Thyroid gland (tissue), 4 donors: ENCODE measurements around the gene CCL8. TPM values are rescaled to one million over a fixed set of nuclear protein-coding genes. Genes with fewer than 3 reads are reported as not detected.

ENCODE experiments used
- DNase-seq, 2 donors: peaks; one replicate each; pipeline ENCODE4 v3.0.0-alpha.2; 2019
- H3K27ac ChIP-seq, 3 donors: fragments of 200-600 bp; sonication (generic); 1 replicate in 2 of 3; 2 replicates in 1 of 3; pipeline ENCODE4 v1.5.1; 2016 to 2019; ENCODE audit warnings: mild to moderate bottlenecking in 1 of 3, moderate library complexity in 1 of 3
- H3K27me3 ChIP-seq: fragments of 200-600 bp; sonication (generic); one replicate; pipeline ENCODE4 v1.5.1; 2019
- H3K36me3 ChIP-seq, 2 donors: fragments of 200-600 bp; sonication (generic); one replicate each; pipeline ENCODE4 v1.5.1; 2016 to 2019
- H3K4me1 ChIP-seq, 2 donors: fragments of 200-600 bp; sonication (generic); one replicate each; pipeline ENCODE4 v1.5.1; 2017 to 2019
- H3K4me3 ChIP-seq, 3 donors: fragments of 200-600 bp; sonication (generic); replicated peaks in 1 of 3; 1 replicate in 2 of 3; 2 replicates in 1 of 3; pipeline ENCODE4 v1.5.1; 2016; ENCODE audit warnings: mild to moderate bottlenecking in 1 of 3
- H3K9me3 ChIP-seq: fragments of 200-600 bp; sonication (generic); one replicate; pipeline ENCODE4 v1.5.1; 2017
- CTCF ChIP-seq, 6 experiments: fragments of 200-600 bp in 3 of 6; fragments of 450-650 bp in 3 of 6; sonication (generic) in 3 of 6; IDR thresholded peaks; one replicate each; pipeline ENCODE4 v1.5.1; 2016 to 2019; ENCODE audit warnings: antibody characterized with exemption in 6 of 6, mild to moderate bottlenecking in 2 of 6, inconsistent platforms in 1 of 6, moderate library complexity in 1 of 6
- POLR2A ChIP-seq, 2 donors: fragments of 450-650 bp; IDR thresholded peaks; one replicate each; pipeline ENCODE4 v1.6.1; 2017; ENCODE audit warnings: antibody characterized with exemption in 2 of 2, mild to moderate bottlenecking in 2 of 2, moderate library complexity in 1 of 2
- WGBS, 2 donors: methylation state at CpG; one replicate each; pipeline ENCODE4 v1.1.5; 2017; 5-methylcytosine and 5-hydroxymethylcytosine counted together
- intact Hi-C: fragments of 100-400 bp; cut with DNase I; formaldehyde crosslinking; loops from one replicate; pipeline ENCODE4 v1.15.1; 2023
- total RNA-seq, 4 donors: library from RNA; depleted of rRNA; stranded (reverse); fragments of >200 nt; gene quantifications; one replicate each; pipeline ENCODE4 v1.2.3, GENCODE V29; 2016

The CCL8 gene
- total RNA-seq, 4 donors from 2014 or later, result not detected

GRCh38 chr17:34367486-34368195 lies 48.4 kb downstream of the CCL8 start:
- Histone ChIP-seq H3K27ac (no peak overlapping the region), H3K27me3 (no peaks in the 10 kb centered on the region), H3K9me3 (no peaks in the 10 kb centered on the region), H3K4me1 (no peaks in the 10 kb centered on the region), H3K4me3 (no peak overlapping the region), H3K36me3 (no peaks in the 10 kb centered on the region)
- TF ChIP-seq POLR2A (IDR thresholded peaks at IDR 0.05) (no peak), CTCF (IDR thresholded peaks at IDR 0.05) (no peak)
- intact Hi-C loops, result no loop called here
- DNase-seq, result no peak
- WGBS, 2 donors, result 79 to 82% methylated on average over 9 of the region's 9 CpGs

- TF ChIP-seq POLR2A (IDR thresholded peaks at IDR 0.05), result no peak
- Histone ChIP-seq H3K9me3 (no peaks in the 10 kb centered on the region), H3K27ac (no peak overlapping the region), H3K4me3 (no peak overlapping the region), H3K27me3 (no peaks in the 10 kb centered on the region), H3K36me3 (no peaks in the 10 kb centered on the region), H3K4me1 (no peaks in the 10 kb centered on the region)
- 72 to 78% methylated on average over 9 of the region's 9 CpGs for WGBS, 2 donors
- no peak for DNase-seq
- intact Hi-C loops, result no loop called here
These were observed 49.1 kb downstream of the CCL8 start for GRCh38 chr17:34368196-34368945.

- WGBS, 2 donors, result 54 to 61% methylated on average over 4 of the region's 4 CpGs
- no peaks in the 10 kb centered on the region for H3K36me3 ChIP-seq
- H3K4me1 ChIP-seq, result no peaks in the 10 kb centered on the region
- intact Hi-C loops, result no loop called here
- no peak for DNase-seq
- H3K27me3 ChIP-seq, result no peaks in the 10 kb centered on the region
- H3K27ac ChIP-seq, result no peak overlapping the region
- TF ChIP-seq CTCF (IDR thresholded peaks at IDR 0.05) (no peak), POLR2A (IDR thresholded peaks at IDR 0.05) (no peak)
- H3K4me3 ChIP-seq, result no peak overlapping the region
- no peaks in the 10 kb centered on the region for H3K9me3 ChIP-seq
These were observed 49.8 kb downstream of the CCL8 start for GRCh38 chr17:34368946-34369500.

GRCh38 chr17:34369571-34369970 lies 50.3 kb downstream of the CCL8 start:
- H3K36me3 ChIP-seq, result no peaks in the 10 kb centered on the region
- no peak overlapping the region for H3K27ac ChIP-seq
- intact Hi-C loops, result no loop called here
- no peak for DNase-seq
- no peaks in the 10 kb centered on the region for H3K4me1 ChIP-seq
- no peak for TF ChIP-seq CTCF (IDR thresholded peaks at IDR 0.05)
- H3K9me3 ChIP-seq, result no peaks in the 10 kb centered on the region
- no peaks in the 10 kb centered on the region for H3K27me3 ChIP-seq
- 86% methylated on average over 3 of the region's 3 CpGs; no CpG with 5 or more reads in 1 of the 2 donors for WGBS, 2 donors
- no peak overlapping the region for H3K4me3 ChIP-seq

- 92 to 95% methylated on average over 5 of the region's 5 CpGs for WGBS, 2 donors
- no peak for DNase-seq
- Histone ChIP-seq H3K9me3 (no peaks in the 10 kb centered on the region), H3K36me3 (no peaks in the 10 kb centered on the region), H3K27ac (no peak overlapping the region), H3K4me1 (no peaks in the 10 kb centered on the region), H3K27me3 (no peaks in the 10 kb centered on the region), H3K4me3 (no peak overlapping the region)
- TF ChIP-seq POLR2A (IDR thresholded peaks at IDR 0.05), result no peak
- no peak for TF ChIP-seq CTCF (IDR thresholded peaks at IDR 0.05)
- intact Hi-C loops, result no loop called here
These were observed 51.3 kb downstream of the CCL8 start for GRCh38 chr17:34370376-34370996.
